Measurements from ENCODE around the gene ACBD4.

GRCh38 chr17:45123930-45124796 lies 11.3 kb upstream of the ACBD4 start:
- TF ChIP-seq EZH2 (IDR thresholded peaks at IDR 0.05; ENCODE audit: insufficient read depth, poor library complexity, severe bottlenecking) (no peak), EZH2phosphoT487 (IDR thresholded peaks at IDR 0.05; ENCODE audit: insufficient read depth, low read depth) (no peak)

Measured in GM23248 (cell line).